Fibroblast of villous mesenchyme (primary cell): ENCODE measurements around the gene ANKRD44. TPM values are rescaled to one million over a fixed set of nuclear protein-coding genes. Genes with fewer than 3 reads are reported as not detected.
A peak's percentile ranks its signal among the peaks of the same experiment; 100 is the strongest.

ENCODE experiments used
- DNase-seq: peaks from one replicate; pipeline ENCODE4 v3.0.0-alpha.2; 2010; ENCODE audit warnings: low read depth
- H3K4me3 ChIP-seq: 2 replicates; pipeline ENCODE4 v1.5.1; 2011; ENCODE audit warnings: low read depth, mild to moderate bottlenecking, low read length
- total RNA-seq: library from RNA; depleted of rRNA; stranded (reverse); fragments of >200 nt; gene quantifications from 2 replicates; pipeline ENCODE4 v1.2.3, GENCODE V29; 2012
- TF ChIP-seq, protein P1 (sequence below): IDR thresholded peaks from 2 replicates; pipeline ENCODE4 v1.5.1; 2012; ENCODE audit warnings: low read depth, mild to moderate bottlenecking, low read length; ENCODE audit not compliant: insufficient read depth

The ANKRD44 gene
- total RNA-seq, 1 donor = 3.9 TPM

DNA sequence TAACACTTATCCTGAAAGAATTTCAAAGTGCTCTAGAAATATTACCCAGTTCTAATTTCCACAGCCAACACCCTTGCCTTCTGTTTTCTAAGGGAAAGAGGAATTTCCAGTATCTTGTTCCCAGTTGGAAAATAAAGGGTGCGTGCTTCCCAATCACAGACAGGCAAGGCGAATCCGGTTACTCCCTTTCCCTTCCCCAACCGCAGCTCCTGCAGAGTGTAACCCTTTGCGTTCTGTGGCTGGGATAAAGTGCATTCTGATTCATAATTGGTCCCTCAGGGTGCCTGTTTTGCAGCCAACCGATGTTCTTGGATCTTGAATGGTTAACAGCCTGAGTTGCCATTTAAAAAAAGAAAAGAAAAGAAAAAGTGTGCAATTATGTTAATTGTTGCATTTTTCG is 343.5 kb downstream of the ANKRD44 start:
- peak overlapping the region; percentile 44 for H3K4me3 ChIP-seq

DNA sequence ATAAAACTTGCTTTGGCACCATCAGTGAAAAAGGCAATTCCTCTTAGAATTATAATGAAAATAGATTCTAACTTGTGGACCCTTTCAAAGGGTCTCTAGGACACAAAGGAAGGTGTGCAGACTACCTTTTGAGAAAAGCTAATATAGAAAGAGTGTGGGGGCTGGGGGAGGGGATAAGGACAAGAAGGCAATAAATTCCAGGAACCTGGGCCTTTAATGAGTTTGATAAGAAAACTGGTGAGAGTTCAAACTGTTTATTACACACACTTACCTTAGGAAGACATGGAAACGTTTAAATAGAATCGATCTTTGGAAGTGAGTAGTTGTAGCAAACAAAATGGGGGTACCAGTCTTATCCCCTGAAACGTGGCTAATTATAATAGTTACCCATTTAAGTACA is 344.5 kb downstream of the ANKRD44 start:
- H3K4me3 ChIP-seq = no peak overlapping the region
- DNase-seq = no peak
- TF ChIP-seq, protein P1, sequence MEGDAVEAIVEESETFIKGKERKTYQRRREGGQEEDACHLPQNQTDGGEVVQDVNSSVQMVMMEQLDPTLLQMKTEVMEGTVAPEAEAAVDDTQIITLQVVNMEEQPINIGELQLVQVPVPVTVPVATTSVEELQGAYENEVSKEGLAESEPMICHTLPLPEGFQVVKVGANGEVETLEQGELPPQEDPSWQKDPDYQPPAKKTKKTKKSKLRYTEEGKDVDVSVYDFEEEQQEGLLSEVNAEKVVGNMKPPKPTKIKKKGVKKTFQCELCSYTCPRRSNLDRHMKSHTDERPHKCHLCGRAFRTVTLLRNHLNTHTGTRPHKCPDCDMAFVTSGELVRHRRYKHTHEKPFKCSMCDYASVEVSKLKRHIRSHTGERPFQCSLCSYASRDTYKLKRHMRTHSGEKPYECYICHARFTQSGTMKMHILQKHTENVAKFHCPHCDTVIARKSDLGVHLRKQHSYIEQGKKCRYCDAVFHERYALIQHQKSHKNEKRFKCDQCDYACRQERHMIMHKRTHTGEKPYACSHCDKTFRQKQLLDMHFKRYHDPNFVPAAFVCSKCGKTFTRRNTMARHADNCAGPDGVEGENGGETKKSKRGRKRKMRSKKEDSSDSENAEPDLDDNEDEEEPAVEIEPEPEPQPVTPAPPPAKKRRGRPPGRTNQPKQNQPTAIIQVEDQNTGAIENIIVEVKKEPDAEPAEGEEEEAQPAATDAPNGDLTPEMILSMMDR = no peak

More for the DNA sequence above, 343.5 kb downstream of the ANKRD44 start:
- peak; percentile 51 for DNase-seq
- TF ChIP-seq, protein P1 = no peak

DNA sequence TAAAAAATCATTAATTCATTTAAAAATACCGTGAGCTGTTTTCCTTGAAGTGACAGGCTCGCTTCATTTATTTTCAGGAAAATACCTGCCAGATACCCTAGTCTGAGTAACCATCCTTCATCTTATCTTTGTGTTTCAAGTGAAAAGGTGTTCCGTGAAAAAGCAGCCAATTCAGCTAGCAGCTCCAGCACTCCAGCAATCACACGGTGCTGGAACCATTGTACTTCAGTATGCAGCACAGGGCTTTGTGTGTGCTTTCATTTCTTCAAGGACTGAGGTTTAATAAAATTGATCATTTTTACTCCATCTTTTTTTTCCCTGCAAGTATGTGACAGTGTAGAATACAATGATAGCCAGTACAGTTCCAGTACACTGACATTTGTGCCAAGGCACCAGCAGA is 344.9 kb downstream of the ANKRD44 start:
- H3K4me3 ChIP-seq = no peak overlapping the region
- TF ChIP-seq, protein P1 = no peak
- DNase-seq = no peak

DNA sequence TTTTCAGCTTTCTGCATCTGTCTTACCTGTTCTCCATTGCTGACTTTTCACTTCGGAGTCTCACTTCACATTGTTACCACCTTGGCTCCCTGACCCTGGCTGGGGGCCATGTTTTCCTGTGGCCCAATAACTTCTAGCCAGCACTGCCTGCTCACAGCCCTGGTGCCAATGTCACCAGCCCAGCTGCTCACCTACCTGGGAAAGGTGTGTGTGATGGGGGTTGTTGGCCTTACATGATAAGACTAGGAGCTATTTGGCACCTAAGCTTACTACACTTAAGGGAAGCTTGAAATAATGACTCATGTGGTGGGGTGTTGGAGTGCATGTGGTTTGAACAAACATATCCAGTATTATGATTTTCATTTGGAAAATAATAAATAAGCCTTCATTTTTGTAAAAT is 346.6 kb downstream of the ANKRD44 start:
- no peak for DNase-seq
- TF ChIP-seq, protein P1 = no peak
- H3K4me3 ChIP-seq = no peak overlapping the region

DNA sequence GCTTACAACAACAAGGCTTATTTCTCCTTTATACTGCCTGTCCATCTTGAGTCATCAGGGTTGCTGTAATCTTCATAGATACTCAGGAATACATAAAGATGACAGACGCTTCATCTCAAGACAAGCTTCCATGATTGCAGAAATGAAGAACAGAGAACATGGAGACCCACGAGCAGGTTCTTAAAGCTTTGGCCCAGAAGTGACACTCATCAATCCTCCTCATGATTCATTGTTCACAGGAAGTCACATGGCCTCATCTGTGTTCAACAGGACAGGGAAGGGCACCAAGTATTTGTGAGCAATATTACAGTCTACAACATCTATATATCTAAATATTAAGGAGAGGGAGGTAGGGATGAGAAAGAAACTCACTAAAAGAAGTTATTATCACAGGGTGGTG is 347.5 kb downstream of the ANKRD44 start:
- TF ChIP-seq, protein P1 = no peak
- no peak for DNase-seq
- no peak overlapping the region for H3K4me3 ChIP-seq

DNA sequence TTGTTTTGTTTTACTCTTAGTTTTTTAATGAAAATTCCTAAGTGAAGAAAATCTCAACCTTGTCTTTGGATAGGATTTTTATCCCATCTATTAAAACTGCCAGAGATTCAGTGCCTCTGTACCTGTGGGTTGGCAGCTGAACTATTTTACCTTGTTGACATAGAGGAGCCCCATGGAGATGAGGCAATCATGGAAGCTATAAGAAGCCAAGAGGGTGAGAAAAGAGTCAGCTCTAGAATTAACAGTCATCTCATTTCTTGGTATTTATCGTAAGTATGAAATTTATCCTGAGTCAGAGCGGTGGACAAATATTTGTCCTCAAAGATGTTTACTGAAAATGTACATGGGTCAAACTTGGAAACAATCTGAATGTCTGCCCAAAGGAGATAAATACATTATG is 348.3 kb downstream of the ANKRD44 start:
- TF ChIP-seq, protein P1 = no peak
- no peak for DNase-seq
- H3K4me3 ChIP-seq = no peak overlapping the region

DNA sequence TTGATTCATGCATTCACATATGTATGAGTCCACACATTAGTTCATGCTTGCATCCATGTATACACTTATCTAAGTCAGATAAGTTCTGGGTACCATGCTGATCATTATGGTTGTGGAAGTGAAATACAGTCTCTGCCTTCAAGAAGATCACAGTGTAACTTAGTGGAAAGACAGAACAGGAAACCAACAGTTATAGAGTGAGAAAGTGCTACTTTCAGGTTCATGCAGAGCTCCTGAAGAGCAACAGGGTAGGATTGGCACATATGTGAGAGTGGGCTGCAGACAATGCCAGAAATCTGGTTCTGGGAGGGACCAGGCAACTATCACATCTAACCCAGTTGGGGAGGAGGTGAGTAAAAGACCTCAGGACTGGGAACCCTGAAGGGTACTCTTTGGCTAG is 348.7 kb downstream of the ANKRD44 start:
- no peak overlapping the region for H3K4me3 ChIP-seq
- DNase-seq = no peak
- TF ChIP-seq, protein P1 = no peak
